Hematopoietic multipotent progenitor cell treated with erythropoietin and hydrocortisone succinate and interleukin-3 and kit ligand, for 15 days (in vitro differentiated cells): Measurements from ENCODE around the gene PPM1A.

Experiments
- DNase-seq: peaks from one replicate; pipeline ENCODE4 v3.0.0-alpha.2; 2015; ENCODE audit warnings: low spot score

The PPM1A gene

GRCh38 chr14:60248697-60249318 is at the start of gene PPM1A:
Gene PPM1A, plus strand, starts transcription at chr14:60249221. Its CDS starts 33,483 bp downstream, at chr14:60282704.
- peak; percentile 96 for DNase-seq

GRCh38 chr14:60199321-60199720 is 49.7 kb upstream of the PPM1A start:
- DNase-seq, result no peak

- DNase-seq, result no peak
Observed at GRCh38 chr14:60204104-60204842, 44.7 kb upstream of the PPM1A start.

- DNase-seq, result no peak
Observed at GRCh38 chr14:60204843-60205774, 43.9 kb upstream of the PPM1A start.

GRCh38 chr14:60206249-60206670 is 42.8 kb upstream of the PPM1A start:
- DNase-seq, result no peak

- no peak for DNase-seq
Observed at GRCh38 chr14:60206837-60207533, 42.0 kb upstream of the PPM1A start.

GRCh38 chr14:60210703-60211102 is 38.3 kb upstream of the PPM1A start:
- no peak for DNase-seq

- DNase-seq, result no peak
Observed at GRCh38 chr14:60211153-60211552, 37.9 kb upstream of the PPM1A start.

- DNase-seq, result no peak
Observed at GRCh38 chr14:60212503-60213371, 36.3 kb upstream of the PPM1A start.

GRCh38 chr14:60214003-60214402 is 35.0 kb upstream of the PPM1A start:
- no peak for DNase-seq

- no peak for DNase-seq
Observed at GRCh38 chr14:60214415-60215126, 34.5 kb upstream of the PPM1A start.

GRCh38 chr14:60215127-60215444 is 33.9 kb upstream of the PPM1A start:
- no peak for DNase-seq

GRCh38 chr14:60215520-60216420 is 33.3 kb upstream of the PPM1A start:
- no peak for DNase-seq

- no peak for DNase-seq
Observed at GRCh38 chr14:60217713-60218112, 31.3 kb upstream of the PPM1A start.

- DNase-seq, result no peak
Observed at GRCh38 chr14:60220084-60220483, 28.9 kb upstream of the PPM1A start.

- DNase-seq, result no peak
Observed at GRCh38 chr14:60220917-60221316, 28.1 kb upstream of the PPM1A start.

- DNase-seq, result no peak
Observed at GRCh38 chr14:60221457-60221856, 27.6 kb upstream of the PPM1A start.

GRCh38 chr14:60222820-60223219 is 26.2 kb upstream of the PPM1A start:
- DNase-seq, result no peak

GRCh38 chr14:60225265-60225664 is 23.8 kb upstream of the PPM1A start:
- DNase-seq, result no peak
